Measurements from ENCODE around the gene KLK4. TPM values are rescaled to one million over a fixed set of nuclear protein-coding genes. Genes with fewer than 3 reads are reported as not detected.

Gene KLK4
- total and polyA plus RNA-seq, 2 donors = 0.39 TPM; not detected in 1

- WGBS = 91% methylated on average over 18 of the region's 18 CpGs
- H3K4me1 ChIP-seq (ENCODE audit: control insufficient read depth in 2 of 2, insufficient read depth in 2 of 2, low read length in 2 of 2) = no peaks in the 10 kb centered on the region
- no peak for DNase-seq (ENCODE audit: low read depth in 6 of 9, low spot score in 9 of 9)
Observed at GRCh38 chr19:50893047-50893736, 18.0 kb downstream of the KLK4 start.

GRCh38 chr19:50891253-50891625 lies 20.0 kb downstream of the KLK4 start:
- no peaks in the 10 kb centered on the region for H3K27me3 ChIP-seq (ENCODE audit: control insufficient read depth in 2 of 2, insufficient read depth in 1 of 2, low read length in 1 of 2)
- H3K27ac ChIP-seq (ENCODE audit: low read depth in 1 of 2, low read length in 1 of 2) = no peak overlapping the region
- DNase-seq (ENCODE audit: low read depth in 6 of 9, low spot score in 9 of 9) = no peak
- no peak overlapping the region for H3K4me3 ChIP-seq (ENCODE audit: low read length in 2 of 2)
- 84% methylated on average over 5 of the region's 5 CpGs for WGBS
- peaks cover 0 to 1% of the 10 kb centered on the region in 2 donors for H3K9me3 ChIP-seq (ENCODE audit: control insufficient read depth in 2 of 2, insufficient read depth in 1 of 2, low read length in 1 of 2)
- no peaks in the 10 kb centered on the region for H3K4me1 ChIP-seq (ENCODE audit: control insufficient read depth in 2 of 2, insufficient read depth in 2 of 2, low read length in 2 of 2)
- H3K36me3 ChIP-seq (ENCODE audit: control insufficient read depth in 2 of 2, insufficient read depth in 2 of 2, low read length in 1 of 2) = no peaks in the 10 kb centered on the region

More at GRCh38 chr19:50893047-50893736, 18.0 kb downstream of the KLK4 start:
- no peak overlapping the region for H3K4me3 ChIP-seq (ENCODE audit: low read length in 2 of 2)
- peaks cover 0 to 1% of the 10 kb centered on the region in 2 donors for H3K9me3 ChIP-seq (ENCODE audit: control insufficient read depth in 2 of 2, insufficient read depth in 1 of 2, low read length in 1 of 2)
- H3K36me3 ChIP-seq (ENCODE audit: control insufficient read depth in 2 of 2, insufficient read depth in 2 of 2, low read length in 1 of 2) = no peaks in the 10 kb centered on the region
- H3K27me3 ChIP-seq (ENCODE audit: control insufficient read depth in 2 of 2, insufficient read depth in 1 of 2, low read length in 1 of 2) = no peaks in the 10 kb centered on the region
- no peak overlapping the region for H3K27ac ChIP-seq (ENCODE audit: low read depth in 1 of 2, low read length in 1 of 2)

- Histone ChIP-seq H3K4me3 (ENCODE audit: low read length in 2 of 2) (no peak overlapping the region), H3K9me3 (ENCODE audit: control insufficient read depth in 2 of 2, insufficient read depth in 1 of 2, low read length in 1 of 2) (peaks cover 0 to 1% of the 10 kb centered on the region in 2 donors), H3K36me3 (ENCODE audit: control insufficient read depth in 2 of 2, insufficient read depth in 2 of 2, low read length in 1 of 2) (no peaks in the 10 kb centered on the region), H3K27ac (ENCODE audit: low read depth in 1 of 2, low read length in 1 of 2) (no peak overlapping the region), H3K27me3 (ENCODE audit: control insufficient read depth in 2 of 2, insufficient read depth in 1 of 2, low read length in 1 of 2) (no peaks in the 10 kb centered on the region), H3K4me1 (ENCODE audit: control insufficient read depth in 2 of 2, insufficient read depth in 2 of 2, low read length in 2 of 2) (no peaks in the 10 kb centered on the region)
- no peak for DNase-seq (ENCODE audit: low read depth in 6 of 9, low spot score in 9 of 9)
- WGBS = 48% methylated on average over 5 of the region's 5 CpGs
Observed at GRCh38 chr19:50890422-50891252, 20.6 kb downstream of the KLK4 start.

GRCh38 chr19:50889638-50890037 lies 21.6 kb downstream of the KLK4 start:
- Histone ChIP-seq H3K4me1 (ENCODE audit: control insufficient read depth in 2 of 2, insufficient read depth in 2 of 2, low read length in 2 of 2) (no peaks in the 10 kb centered on the region), H3K36me3 (ENCODE audit: control insufficient read depth in 2 of 2, insufficient read depth in 2 of 2, low read length in 1 of 2) (no peaks in the 10 kb centered on the region), H3K4me3 (ENCODE audit: low read length in 2 of 2) (no peak overlapping the region), H3K9me3 (ENCODE audit: control insufficient read depth in 2 of 2, insufficient read depth in 1 of 2, low read length in 1 of 2) (no peaks in the 10 kb centered on the region), H3K27ac (ENCODE audit: low read depth in 1 of 2, low read length in 1 of 2) (no peak overlapping the region), H3K27me3 (ENCODE audit: control insufficient read depth in 2 of 2, insufficient read depth in 1 of 2, low read length in 1 of 2) (no peaks in the 10 kb centered on the region)
- 65% methylated on average over 3 of the region's 3 CpGs for WGBS
- no peak for DNase-seq (ENCODE audit: low read depth in 6 of 9, low spot score in 9 of 9)

- no peaks in the 10 kb centered on the region for H3K36me3 ChIP-seq (ENCODE audit: control insufficient read depth in 2 of 2, insufficient read depth in 2 of 2, low read length in 1 of 2)
- no peak overlapping the region for H3K27ac ChIP-seq (ENCODE audit: low read depth in 1 of 2, low read length in 1 of 2)
- H3K4me3 ChIP-seq (ENCODE audit: low read length in 2 of 2) = no peak overlapping the region
- no peak for DNase-seq (ENCODE audit: low read depth in 6 of 9, low spot score in 9 of 9)
- no peaks in the 10 kb centered on the region for H3K4me1 ChIP-seq (ENCODE audit: control insufficient read depth in 2 of 2, insufficient read depth in 2 of 2, low read length in 2 of 2)
- no peaks in the 10 kb centered on the region for H3K9me3 ChIP-seq (ENCODE audit: control insufficient read depth in 2 of 2, insufficient read depth in 1 of 2, low read length in 1 of 2)
- WGBS = 63% methylated on average over 3 of the region's 3 CpGs
- H3K27me3 ChIP-seq (ENCODE audit: control insufficient read depth in 2 of 2, insufficient read depth in 1 of 2, low read length in 1 of 2) = peaks cover 0 to 4% of the 10 kb centered on the region in 2 donors
Observed at GRCh38 chr19:50882188-50882587, 29.0 kb downstream of the KLK4 start.

- Histone ChIP-seq H3K4me3 (ENCODE audit: low read length in 2 of 2) (no peak overlapping the region), H3K9me3 (ENCODE audit: control insufficient read depth in 2 of 2, insufficient read depth in 1 of 2, low read length in 1 of 2) (no peaks in the 10 kb centered on the region), H3K4me1 (ENCODE audit: control insufficient read depth in 2 of 2, insufficient read depth in 2 of 2, low read length in 2 of 2) (no peaks in the 10 kb centered on the region), H3K36me3 (ENCODE audit: control insufficient read depth in 2 of 2, insufficient read depth in 2 of 2, low read length in 1 of 2) (no peaks in the 10 kb centered on the region), H3K27me3 (ENCODE audit: control insufficient read depth in 2 of 2, insufficient read depth in 1 of 2, low read length in 1 of 2) (peaks cover 0 to 8% of the 10 kb centered on the region in 2 donors), H3K27ac (ENCODE audit: low read depth in 1 of 2, low read length in 1 of 2) (no peak overlapping the region)
- DNase-seq (ENCODE audit: low read depth in 6 of 9, low spot score in 9 of 9) = no peak
- whole genome bisulfite sequencing = 86% methylated on average over 5 of the region's 5 CpGs
Observed at GRCh38 chr19:50880241-50880640, 31.0 kb downstream of the KLK4 start.

GRCh38 chr19:50878851-50879250 lies 32.3 kb downstream of the KLK4 start:
- H3K4me1 ChIP-seq (ENCODE audit: control insufficient read depth in 2 of 2, insufficient read depth in 2 of 2, low read length in 2 of 2) = no peaks in the 10 kb centered on the region
- no peak overlapping the region for H3K4me3 ChIP-seq (ENCODE audit: low read length in 2 of 2)
- WGBS = 76% methylated on average over 5 of the region's 5 CpGs
- no peaks in the 10 kb centered on the region for H3K9me3 ChIP-seq (ENCODE audit: control insufficient read depth in 2 of 2, insufficient read depth in 1 of 2, low read length in 1 of 2)
- H3K27me3 ChIP-seq (ENCODE audit: control insufficient read depth in 2 of 2, insufficient read depth in 1 of 2, low read length in 1 of 2) = peaks cover 0 to 15% of the 10 kb centered on the region in 2 donors
- H3K36me3 ChIP-seq (ENCODE audit: control insufficient read depth in 2 of 2, insufficient read depth in 2 of 2, low read length in 1 of 2) = no peaks in the 10 kb centered on the region
- no peak overlapping the region for H3K27ac ChIP-seq (ENCODE audit: low read depth in 1 of 2, low read length in 1 of 2)
- DNase-seq (ENCODE audit: low read depth in 6 of 9, low spot score in 9 of 9) = no peak

GRCh38 chr19:50877338-50877737 lies 33.9 kb downstream of the KLK4 start:
- no peaks in the 10 kb centered on the region for H3K9me3 ChIP-seq (ENCODE audit: control insufficient read depth in 2 of 2, insufficient read depth in 1 of 2, low read length in 1 of 2)
- H3K27ac ChIP-seq (ENCODE audit: low read depth in 1 of 2, low read length in 1 of 2) = no peak overlapping the region
- 33% methylated on average over 8 of the region's 8 CpGs for WGBS
- H3K36me3 ChIP-seq (ENCODE audit: control insufficient read depth in 2 of 2, insufficient read depth in 2 of 2, low read length in 1 of 2) = no peaks in the 10 kb centered on the region
- H3K4me1 ChIP-seq (ENCODE audit: control insufficient read depth in 2 of 2, insufficient read depth in 2 of 2, low read length in 2 of 2) = no peaks in the 10 kb centered on the region
- no peak overlapping the region for H3K4me3 ChIP-seq (ENCODE audit: low read length in 2 of 2)
- DNase-seq (ENCODE audit: low read depth in 6 of 9, low spot score in 9 of 9) = no peak
- peaks cover 0 to 15% of the 10 kb centered on the region in 2 donors for H3K27me3 ChIP-seq (ENCODE audit: control insufficient read depth in 2 of 2, insufficient read depth in 1 of 2, low read length in 1 of 2)

- H3K27ac ChIP-seq (ENCODE audit: low read depth in 1 of 2, low read length in 1 of 2) = no peak overlapping the region
- WGBS = 84% methylated on average over 7 of the region's 7 CpGs
- peaks cover 0 to 15% of the 10 kb centered on the region in 2 donors for H3K27me3 ChIP-seq (ENCODE audit: control insufficient read depth in 2 of 2, insufficient read depth in 1 of 2, low read length in 1 of 2)
Observed at GRCh38 chr19:50876456-50876855, 34.7 kb downstream of the KLK4 start.

More at GRCh38 chr19:50876456-50876855, 34.7 kb downstream of the KLK4 start:
- H3K9me3 ChIP-seq (ENCODE audit: control insufficient read depth in 2 of 2, insufficient read depth in 1 of 2, low read length in 1 of 2) = no peaks in the 10 kb centered on the region
- no peaks in the 10 kb centered on the region for H3K36me3 ChIP-seq (ENCODE audit: control insufficient read depth in 2 of 2, insufficient read depth in 2 of 2, low read length in 1 of 2)
- H3K4me3 ChIP-seq (ENCODE audit: low read length in 2 of 2) = no peak overlapping the region
- no peaks in the 10 kb centered on the region for H3K4me1 ChIP-seq (ENCODE audit: control insufficient read depth in 2 of 2, insufficient read depth in 2 of 2, low read length in 2 of 2)
- DNase-seq (ENCODE audit: low read depth in 6 of 9, low spot score in 9 of 9) = no peak
